Measurements from ENCODE around the gene DUSP12.
A peak's percentile ranks its signal among the peaks of the same experiment; 100 is the strongest.

DUSP12 gene

DNA sequence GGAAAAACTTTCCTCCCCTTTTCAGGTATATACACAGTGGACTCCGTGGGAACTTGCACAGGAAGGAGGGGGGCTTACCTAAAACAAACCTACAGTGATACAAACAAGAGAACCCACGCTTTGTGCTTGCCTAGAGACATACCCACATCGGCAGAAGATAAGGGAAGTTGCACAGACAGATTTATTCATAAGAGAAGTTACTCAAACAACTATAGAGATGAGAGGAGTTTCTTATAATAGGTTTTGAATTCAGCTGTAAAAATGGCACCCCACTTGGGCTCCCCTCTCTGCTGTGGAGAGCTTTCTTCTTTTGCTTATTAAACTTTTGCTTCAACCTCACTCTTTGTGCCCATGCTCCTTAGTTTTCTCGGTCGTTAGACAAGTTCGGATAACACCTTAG is 1.8 kb upstream of the DUSP12 start:
- no peaks in the 10 kb centered on the region for H3K9me3 ChIP-seq (replicated peaks in 1 of 2; ENCODE audit: control insufficient read depth in 2 of 2, insufficient read depth in 1 of 2, low read depth in 1 of 2, low read length in 2 of 2)
- H3K4me1 ChIP-seq (ENCODE audit: control insufficient read depth in 2 of 2, insufficient read depth in 1 of 2, low read depth in 1 of 2, low read length in 2 of 2), result peaks cover 1 to 11% of the 10 kb centered on the region in 2 donors
- no CpG with 5 or more reads among the region's 6 CpGs for WGBS, 2 donors (ENCODE audit: extremely low coverage in 2 of 2, insufficient read length in 2 of 2, insufficient replicate concordance in 1 of 2)
- H4K8ac ChIP-seq (ENCODE audit: low read depth, low read length), result no peak overlapping the region
- H3K9ac ChIP-seq (ENCODE audit: low read depth, low read length, poor library complexity), result no peak overlapping the region
- H4K91ac ChIP-seq (ENCODE audit: low read depth, low read length, poor library complexity), result no peak overlapping the region
- H2AFZ ChIP-seq (ENCODE audit: low read length), result no peak overlapping the region
- no peak overlapping the region for H3K23ac ChIP-seq (ENCODE audit: low read depth, low read length, poor library complexity)
- no peak overlapping the region for H3K27ac ChIP-seq (replicated peaks; ENCODE audit: low read length)
- no peak for DNase-seq (ENCODE audit: low spot score)
- H3K4me2 ChIP-seq (ENCODE audit: insufficient read depth, low read length, poor library complexity, severe bottlenecking), result no peak overlapping the region
- no peak overlapping the region for H2BK5ac ChIP-seq (ENCODE audit: low read length)
- H2AK5ac ChIP-seq (ENCODE audit: low read depth, low read length), result no peak overlapping the region
- H2BK120ac ChIP-seq (ENCODE audit: low read depth, low read length), result no peak overlapping the region
- peaks cover 2 to 21% of the 10 kb centered on the region in 2 donors for H3K36me3 ChIP-seq (replicated peaks in 1 of 2; ENCODE audit: control insufficient read depth in 2 of 2, insufficient read depth in 2 of 2, low read length in 2 of 2)
- no peak overlapping the region for H3K4ac ChIP-seq (ENCODE audit: low read length)
- H2BK12ac ChIP-seq (ENCODE audit: low read length), result no peak overlapping the region
- H3K14ac ChIP-seq (ENCODE audit: low read length), result no peak overlapping the region
- H3K27me3 ChIP-seq (ENCODE audit: control insufficient read depth in 3 of 3, insufficient read depth in 3 of 3, low read depth in 1 of 3, low read length in 3 of 3), result peaks cover 0 to 13% (median 0%) of the 10 kb centered on the region in 3 experiments
- H3K79me1 ChIP-seq (ENCODE audit: low read depth, low read length), result no peaks in the 10 kb centered on the region
- no peak overlapping the region for H2BK15ac ChIP-seq (ENCODE audit: low read length)
- H3K18ac ChIP-seq (ENCODE audit: low read length), result no peak overlapping the region
- H3K4me3 ChIP-seq (ENCODE audit: low read length in 2 of 2), result no peak overlapping the region

DNA sequence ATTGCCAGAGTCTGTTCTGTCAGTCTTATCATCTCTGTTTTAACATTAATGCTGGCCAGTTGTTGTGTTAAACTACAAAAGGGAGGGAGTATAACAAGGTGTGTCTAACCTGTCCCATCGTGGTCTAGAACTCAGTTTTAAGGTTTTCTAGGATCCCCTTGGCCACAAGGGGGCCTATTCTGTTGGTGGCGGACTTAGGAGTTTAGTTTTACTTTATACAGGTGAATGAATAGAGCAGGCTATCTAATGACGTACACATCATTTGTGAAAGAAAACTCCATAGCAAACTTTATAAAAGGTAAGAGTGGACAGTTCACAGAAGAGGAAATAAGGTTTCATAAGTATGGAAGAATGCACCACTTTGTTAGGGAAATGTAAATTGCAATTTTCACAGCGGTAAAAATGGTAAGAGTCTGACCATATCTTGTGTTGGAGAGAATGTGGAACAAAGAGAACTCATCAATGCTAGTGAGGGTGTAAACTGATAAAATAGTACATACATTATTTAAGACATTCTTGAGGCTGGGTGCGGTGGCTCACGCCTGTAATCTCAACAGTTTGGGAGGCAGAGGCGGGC is 14.0 kb downstream of the DUSP12 start:
- Histone ChIP-seq H2AFZ (ENCODE audit: low read length) (no peak overlapping the region), H3K4ac (ENCODE audit: low read length) (no peak overlapping the region), H3K9ac (ENCODE audit: low read depth, low read length, poor library complexity) (no peak overlapping the region), H3K4me2 (ENCODE audit: insufficient read depth, low read length, poor library complexity, severe bottlenecking) (no peak overlapping the region), H2BK120ac (ENCODE audit: low read depth, low read length) (no peak overlapping the region), H2AK5ac (ENCODE audit: low read depth, low read length) (no peak overlapping the region), H2BK12ac (ENCODE audit: low read length) (no peak overlapping the region), H3K27me3 (ENCODE audit: control insufficient read depth in 3 of 3, insufficient read depth in 3 of 3, low read depth in 1 of 3, low read length in 3 of 3) (no peaks in the 10 kb centered on the region), H4K91ac (ENCODE audit: low read depth, low read length, poor library complexity) (no peak overlapping the region), H3K36me3 (replicated peaks in 1 of 2; ENCODE audit: control insufficient read depth in 2 of 2, insufficient read depth in 2 of 2, low read length in 2 of 2) (peaks cover 2 to 8% of the 10 kb centered on the region in 2 donors), H4K8ac (ENCODE audit: low read depth, low read length) (no peak overlapping the region), H3K79me1 (ENCODE audit: low read depth, low read length) (peaks cover 2% of the 10 kb centered on the region), H2BK15ac (ENCODE audit: low read length) (no peak overlapping the region), H3K4me3 (ENCODE audit: low read length in 2 of 2) (no peak overlapping the region), H2BK5ac (ENCODE audit: low read length) (no peak overlapping the region), H3K9me3 (replicated peaks in 1 of 2; ENCODE audit: control insufficient read depth in 2 of 2, insufficient read depth in 1 of 2, low read depth in 1 of 2, low read length in 2 of 2) (no peaks in the 10 kb centered on the region), H3K18ac (ENCODE audit: low read length) (no peak overlapping the region), H3K4me1 (ENCODE audit: control insufficient read depth in 2 of 2, insufficient read depth in 1 of 2, low read depth in 1 of 2, low read length in 2 of 2) (no peaks in the 10 kb centered on the region), H3K23ac (ENCODE audit: low read depth, low read length, poor library complexity) (no peak overlapping the region), H3K27ac (replicated peaks; ENCODE audit: low read length) (no peak overlapping the region), H3K14ac (ENCODE audit: low read length) (no peak overlapping the region)
- no CpG with 5 or more reads among the region's 7 CpGs for WGBS, 2 donors (ENCODE audit: extremely low coverage in 2 of 2, insufficient read length in 2 of 2, insufficient replicate concordance in 1 of 2)
- DNase-seq (ENCODE audit: low spot score), result no peak

DNA sequence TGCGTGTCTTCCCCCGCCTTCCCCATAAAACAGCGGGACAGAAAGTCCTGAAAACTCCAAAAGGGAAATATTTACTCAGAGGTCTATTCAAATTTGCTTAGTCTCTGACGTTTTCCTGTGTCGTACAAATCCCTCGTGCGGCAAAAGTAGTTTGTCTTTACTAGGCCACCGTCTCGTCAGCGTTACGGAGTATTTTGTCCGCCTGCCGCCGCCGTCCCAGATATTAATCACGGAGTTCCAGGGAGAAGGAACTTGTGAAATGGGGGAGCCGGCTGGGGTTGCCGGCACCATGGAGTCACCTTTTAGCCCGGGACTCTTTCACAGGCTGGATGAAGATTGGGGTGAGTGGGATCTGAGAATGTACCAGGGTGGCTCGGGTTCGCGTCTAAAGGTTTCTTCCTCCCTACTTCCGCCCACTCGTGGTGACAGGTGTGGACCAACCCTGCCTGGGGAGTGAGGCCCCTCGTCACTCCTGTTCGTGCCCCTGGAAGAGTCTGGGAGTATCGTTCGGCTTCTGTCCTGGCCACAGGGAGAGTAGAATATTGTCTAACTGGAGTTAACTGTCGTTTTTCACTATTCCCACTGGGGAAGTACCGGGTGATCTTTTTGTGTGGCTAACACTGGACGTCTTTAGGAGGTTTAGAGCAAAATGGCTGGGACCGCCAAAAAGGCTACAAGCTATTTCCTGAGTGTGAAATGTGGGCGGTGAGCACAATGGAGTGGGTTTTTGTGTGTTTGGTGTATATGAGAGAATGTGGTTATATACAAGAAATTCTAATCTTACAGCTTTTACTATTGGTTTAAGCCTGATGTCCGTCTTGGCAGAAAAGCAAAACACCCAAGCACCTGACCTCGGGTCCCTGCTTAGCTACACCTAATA is 16.8 kb downstream of the DUSP12 start, which contains the start of gene ATF6:
Gene ATF6, plus strand, starts transcription at position 219 of the 880 bp plus-strand sequence. Its CDS starts 41 bp downstream, at position 260.
- Histone ChIP-seq H3K9me3 (replicated peaks in 1 of 2; ENCODE audit: control insufficient read depth in 2 of 2, insufficient read depth in 1 of 2, low read depth in 1 of 2, low read length in 2 of 2) (no peaks in the 10 kb centered on the region), H2BK15ac (ENCODE audit: low read length) (peak within 1 kb of the TSS; percentile 15), H3K18ac (ENCODE audit: low read length) (peak within 1 kb of the TSS; percentile 56), H3K9ac (ENCODE audit: low read depth, low read length, poor library complexity) (peak within 1 kb of the TSS; percentile 88), H2AK5ac (ENCODE audit: low read depth, low read length) (no peak within 1 kb of the TSS), H2BK12ac (ENCODE audit: low read length) (no peak within 1 kb of the TSS), H3K4me2 (ENCODE audit: insufficient read depth, low read length, poor library complexity, severe bottlenecking) (peak within 1 kb of the TSS; percentile 78), H4K8ac (ENCODE audit: low read depth, low read length) (no peak within 1 kb of the TSS), H2AFZ (ENCODE audit: low read length) (peak within 1 kb of the TSS; percentile 93), H3K36me3 (replicated peaks in 1 of 2; ENCODE audit: control insufficient read depth in 2 of 2, insufficient read depth in 2 of 2, low read length in 2 of 2) (no peaks in the 10 kb centered on the region), H2BK5ac (ENCODE audit: low read length) (no peak within 1 kb of the TSS), H3K4ac (ENCODE audit: low read length) (peak within 1 kb of the TSS; percentile 10), H3K14ac (ENCODE audit: low read length) (no peak within 1 kb of the TSS), H3K23ac (ENCODE audit: low read depth, low read length, poor library complexity) (no peak within 1 kb of the TSS), H2BK120ac (ENCODE audit: low read depth, low read length) (no peak within 1 kb of the TSS), H4K91ac (ENCODE audit: low read depth, low read length, poor library complexity) (no peak within 1 kb of the TSS), H3K27ac (replicated peaks; ENCODE audit: low read length) (no peak within 1 kb of the TSS), H3K27me3 (ENCODE audit: control insufficient read depth in 3 of 3, insufficient read depth in 3 of 3, low read depth in 1 of 3, low read length in 3 of 3) (no peaks in the 10 kb centered on the region), H3K79me1 (ENCODE audit: low read depth, low read length) (peaks cover 2% of the 10 kb centered on the region), H3K4me1 (ENCODE audit: control insufficient read depth in 2 of 2, insufficient read depth in 1 of 2, low read depth in 1 of 2, low read length in 2 of 2) (no peaks in the 10 kb centered on the region), H3K4me3 (ENCODE audit: low read length in 2 of 2) (peak within 1 kb of the TSS; percentile 88 to 91)
- WGBS, 2 donors (ENCODE audit: extremely low coverage in 2 of 2, insufficient read length in 2 of 2, insufficient replicate concordance in 1 of 2), result no CpG with 5 or more reads among the region's 35 CpGs
- DNase-seq (ENCODE audit: low spot score), result peak; percentile 64

DNA sequence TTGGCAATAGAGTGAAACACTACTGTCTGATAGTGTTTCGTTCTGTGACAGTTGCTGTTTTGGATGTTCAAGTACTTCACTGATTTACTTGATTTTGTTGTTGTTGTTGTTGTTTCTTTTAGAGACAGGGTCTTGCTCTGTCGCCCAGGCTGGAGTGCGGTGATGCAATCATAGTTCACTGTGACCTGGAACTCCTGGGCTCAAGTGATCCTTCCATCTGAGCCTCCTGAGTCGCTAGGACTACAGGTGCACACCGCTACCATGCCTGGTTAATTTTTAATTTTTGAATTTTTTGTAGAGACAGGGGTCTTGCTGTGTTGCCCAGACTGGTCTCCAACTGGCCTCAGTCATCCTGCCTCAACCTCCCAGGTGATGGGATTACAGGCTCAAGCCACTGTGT is 18.9 kb downstream of the DUSP12 start:
- H2BK120ac ChIP-seq (ENCODE audit: low read depth, low read length), result no peak overlapping the region
- H3K4me3 ChIP-seq (ENCODE audit: low read length in 2 of 2), result no peak overlapping the region
- H3K4me2 ChIP-seq (ENCODE audit: insufficient read depth, low read length, poor library complexity, severe bottlenecking), result no peak overlapping the region
- no peak overlapping the region for H2AFZ ChIP-seq (ENCODE audit: low read length)
- no peak overlapping the region for H2BK15ac ChIP-seq (ENCODE audit: low read length)
- H2BK12ac ChIP-seq (ENCODE audit: low read length), result no peak overlapping the region
- H3K23ac ChIP-seq (ENCODE audit: low read depth, low read length, poor library complexity), result no peak overlapping the region
- no peaks in the 10 kb centered on the region for H3K27me3 ChIP-seq (ENCODE audit: control insufficient read depth in 3 of 3, insufficient read depth in 3 of 3, low read depth in 1 of 3, low read length in 3 of 3)
- H3K18ac ChIP-seq (ENCODE audit: low read length), result no peak overlapping the region
- no peaks in the 10 kb centered on the region for H3K79me1 ChIP-seq (ENCODE audit: low read depth, low read length)
- H3K4ac ChIP-seq (ENCODE audit: low read length), result no peak overlapping the region
- no peaks in the 10 kb centered on the region for H3K36me3 ChIP-seq (replicated peaks in 1 of 2; ENCODE audit: control insufficient read depth in 2 of 2, insufficient read depth in 2 of 2, low read length in 2 of 2)
- no peak overlapping the region for H3K9ac ChIP-seq (ENCODE audit: low read depth, low read length, poor library complexity)
- H2BK5ac ChIP-seq (ENCODE audit: low read length), result no peak overlapping the region
- no CpG with 5 or more reads among the region's 5 CpGs for WGBS, 2 donors (ENCODE audit: extremely low coverage in 2 of 2, insufficient read length in 2 of 2, insufficient replicate concordance in 1 of 2)
- H3K9me3 ChIP-seq (replicated peaks in 1 of 2; ENCODE audit: control insufficient read depth in 2 of 2, insufficient read depth in 1 of 2, low read depth in 1 of 2, low read length in 2 of 2), result no peaks in the 10 kb centered on the region
- no peaks in the 10 kb centered on the region for H3K4me1 ChIP-seq (ENCODE audit: control insufficient read depth in 2 of 2, insufficient read depth in 1 of 2, low read depth in 1 of 2, low read length in 2 of 2)
- H2AK5ac ChIP-seq (ENCODE audit: low read depth, low read length), result no peak overlapping the region
- DNase-seq (ENCODE audit: low spot score), result no peak
- no peak overlapping the region for H4K91ac ChIP-seq (ENCODE audit: low read depth, low read length, poor library complexity)
- no peak overlapping the region for H3K14ac ChIP-seq (ENCODE audit: low read length)
- no peak overlapping the region for H3K27ac ChIP-seq (replicated peaks; ENCODE audit: low read length)
- no peak overlapping the region for H4K8ac ChIP-seq (ENCODE audit: low read depth, low read length)
